PFSK-1 (cell line): ENCODE data around the gene ZNF217.

Source experiments
- FOXP2 ChIP-seq: optimal IDR thresholded peaks from 2 replicates; pipeline ENCODE3; 2011; ENCODE audit warnings: borderline replicate concordance, control low read depth, inconsistent platforms; ENCODE audit not compliant: insufficient read depth; ENCODE audit errors: extremely low read length, extremely low read depth
- POLR2AphosphoS5 ChIP-seq: IDR thresholded peaks from 2 replicates; pipeline ENCODE4 v1.6.1; 2012; ENCODE audit warnings: low read depth, mild to moderate bottlenecking, control low read depth, low read length, moderate library complexity
- REST ChIP-seq, 2 experiments: IDR thresholded peaks; 2 replicates each; pipeline versions ENCODE4 v1.6.1 to v1.8.0; 2011 to 2012; ENCODE audit warnings: low read depth in 2 of 2, low read length in 2 of 2, control low read depth in 1 of 2, inconsistent platforms in 1 of 2, mild to moderate bottlenecking in 1 of 2, moderate library complexity in 1 of 2; ENCODE audit not compliant: insufficient read depth in 1 of 2
- SIN3A ChIP-seq: IDR thresholded peaks from 2 replicates; pipeline ENCODE4 v1.6.1; 2012; ENCODE audit warnings: mild to moderate bottlenecking, low read length, moderate library complexity, borderline replicate concordance; ENCODE audit not compliant: insufficient read depth
- TAF1 ChIP-seq: IDR thresholded peaks from 2 replicates; pipeline ENCODE4 v1.6.1; 2012; ENCODE audit warnings: low read length, control low read depth, borderline replicate concordance; ENCODE audit not compliant: insufficient read depth

Gene ZNF217

GRCh38 chr20:53629436-53629835, 35.8 kb upstream of the ZNF217 start:
- TF ChIP-seq POLR2AphosphoS5: no peak

GRCh38 chr20:53628076-53628475, 34.4 kb upstream of the ZNF217 start:
- no peak for TF ChIP-seq TAF1
- no peak for TF ChIP-seq REST (IDR thresholded peaks at IDR 0.05; ENCODE audit: insufficient read depth in 1 of 2, low read depth in 2 of 2, low read length in 2 of 2)
- TF ChIP-seq POLR2AphosphoS5: no peak
- no peak for TF ChIP-seq FOXP2
- TF ChIP-seq SIN3A: no peak

GRCh38 chr20:53626584-53626983, 32.9 kb upstream of the ZNF217 start:
- TF ChIP-seq POLR2AphosphoS5 (no peak), TAF1 (no peak), REST (IDR thresholded peaks at IDR 0.05; ENCODE audit: insufficient read depth in 1 of 2, low read depth in 2 of 2, low read length in 2 of 2) (no peak), FOXP2 (no peak), SIN3A (no peak)

GRCh38 chr20:53625311-53626129, 31.9 kb upstream of the ZNF217 start:
- TF ChIP-seq SIN3A (no peak), FOXP2 (no peak), TAF1 (no peak), POLR2AphosphoS5 (no peak), REST (IDR thresholded peaks at IDR 0.05; ENCODE audit: insufficient read depth in 1 of 2, low read depth in 2 of 2, low read length in 2 of 2) (no peak)

- no peak for TF ChIP-seq REST (IDR thresholded peaks at IDR 0.05; ENCODE audit: insufficient read depth in 1 of 2, low read depth in 2 of 2, low read length in 2 of 2)
- no peak for TF ChIP-seq SIN3A
- peak; percentile 77; the same call in 1 of the 2 replicates for TF ChIP-seq POLR2AphosphoS5
- TF ChIP-seq TAF1: peak; percentile 54; the same call in 1 of the 2 replicates
- no peak for TF ChIP-seq FOXP2
Measured at GRCh38 chr20:53623454-53624211, 30.0 kb upstream of the ZNF217 start.
